GM19238 (cell line): ENCODE measurements around the gene PRICKLE3.

ENCODE experiments used
- DNase-seq: peaks from one replicate; pipeline ENCODE4 v3.0.0; 2011; ENCODE audit warnings: low spot score; ENCODE audit not compliant: insufficient read length

PRICKLE3 gene

DNA sequence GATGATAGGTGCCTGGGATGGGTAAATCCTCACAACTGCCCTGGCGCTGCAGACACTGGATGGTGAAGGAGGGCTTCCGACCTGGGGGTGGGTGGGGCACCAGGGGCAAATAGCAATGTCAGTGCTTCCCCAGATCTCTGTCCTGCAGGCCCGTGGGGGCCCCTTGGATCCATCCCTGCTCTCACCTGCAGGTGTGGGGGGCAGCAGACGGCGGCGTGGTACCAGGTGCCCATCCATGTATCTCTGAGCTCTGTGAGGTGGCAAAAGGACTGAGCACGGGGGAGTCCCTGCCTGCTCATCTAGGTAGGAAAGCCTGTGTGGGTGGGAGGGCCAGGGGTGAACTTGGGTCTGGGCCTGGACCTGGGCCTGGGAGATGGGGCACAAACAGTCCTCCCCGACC lies 20.4 kb upstream of the PRICKLE3 start:
- no peak for DNase-seq

DNA sequence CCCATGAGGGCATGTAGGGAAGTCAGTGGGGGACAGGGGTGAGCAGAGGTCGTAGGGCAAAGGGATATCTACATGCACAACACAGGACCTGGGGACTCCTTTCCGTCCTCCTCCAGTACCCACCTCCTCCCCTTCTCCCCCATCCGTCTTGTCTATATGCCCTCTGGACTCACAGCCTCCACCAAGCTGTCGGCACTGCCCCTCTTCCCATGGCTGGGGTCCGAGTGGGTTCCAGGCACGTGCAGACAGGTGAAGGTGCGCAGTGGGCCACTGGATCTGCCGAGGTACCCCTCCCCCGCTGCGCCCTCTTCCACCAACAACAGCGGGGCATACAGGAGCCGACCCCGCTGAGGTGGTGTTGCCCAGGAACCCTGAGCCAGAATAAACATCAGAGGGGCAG lies 19.3 kb upstream of the PRICKLE3 start:
- DNase-seq: no peak

DNA sequence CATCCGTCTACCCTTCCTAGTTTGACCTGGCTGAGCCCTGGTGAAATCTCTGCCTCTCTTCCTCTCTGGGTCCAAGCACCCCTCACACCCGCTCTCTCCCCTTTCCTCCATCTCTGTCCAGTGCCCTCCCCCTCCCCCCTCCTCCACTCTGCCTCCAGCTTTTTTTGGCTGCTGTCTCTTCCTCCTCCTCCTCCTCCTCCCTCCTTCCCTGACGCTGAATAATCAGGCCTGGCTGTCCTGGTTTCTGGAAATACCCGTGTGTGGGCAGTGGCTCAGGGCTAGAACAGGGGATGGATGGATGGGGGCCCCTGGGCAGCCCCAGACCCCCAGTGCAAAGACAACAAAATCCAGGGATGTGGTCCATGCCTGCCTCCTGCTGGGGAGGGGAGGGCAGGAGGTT lies 18.5 kb upstream of the PRICKLE3 start:
- DNase-seq: no peak

DNA sequence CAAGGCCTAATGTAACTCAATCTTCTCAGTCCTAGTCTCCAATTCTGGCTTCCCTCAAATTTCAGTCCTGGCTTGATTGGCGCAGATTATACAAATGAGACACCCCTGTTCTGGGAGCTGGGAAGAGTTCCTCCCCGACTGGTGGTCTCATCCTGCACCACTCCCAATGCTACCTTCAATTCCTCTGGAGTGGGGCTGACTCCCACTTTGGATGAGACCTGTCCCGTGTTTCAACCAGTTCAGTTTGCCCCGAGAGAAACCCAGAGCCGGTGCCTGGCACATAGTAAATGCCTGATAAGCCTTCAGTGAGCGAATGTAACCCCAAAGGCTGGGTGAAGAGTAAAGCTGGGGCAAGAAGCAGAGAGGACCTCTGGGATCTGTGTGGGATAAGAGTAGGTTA lies 17.8 kb upstream of the PRICKLE3 start:
- DNase-seq: no peak

- DNase-seq: no peak
These were observed 17.4 kb upstream of the PRICKLE3 start for GRCh38 chrX:49203536-49203935.

DNA sequence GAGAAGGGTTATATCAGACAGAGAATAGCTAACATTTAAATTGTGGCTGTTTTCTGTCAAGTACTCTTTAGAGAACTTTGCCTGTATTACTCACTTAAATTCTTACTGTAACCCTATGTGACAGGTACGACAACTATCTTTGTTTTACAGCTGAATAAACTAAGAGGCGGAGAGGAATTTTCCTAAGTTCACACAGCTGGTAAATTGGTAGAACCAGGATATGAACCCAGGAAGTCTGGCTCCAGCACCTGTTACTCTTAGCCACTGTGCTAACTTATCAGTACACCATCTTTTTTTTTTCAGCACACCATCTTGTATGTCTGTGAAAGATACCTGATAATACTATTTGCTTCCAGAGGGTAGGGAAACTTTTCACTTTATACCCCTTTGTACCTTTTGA lies 15.8 kb upstream of the PRICKLE3 start:
- no peak for DNase-seq

DNA sequence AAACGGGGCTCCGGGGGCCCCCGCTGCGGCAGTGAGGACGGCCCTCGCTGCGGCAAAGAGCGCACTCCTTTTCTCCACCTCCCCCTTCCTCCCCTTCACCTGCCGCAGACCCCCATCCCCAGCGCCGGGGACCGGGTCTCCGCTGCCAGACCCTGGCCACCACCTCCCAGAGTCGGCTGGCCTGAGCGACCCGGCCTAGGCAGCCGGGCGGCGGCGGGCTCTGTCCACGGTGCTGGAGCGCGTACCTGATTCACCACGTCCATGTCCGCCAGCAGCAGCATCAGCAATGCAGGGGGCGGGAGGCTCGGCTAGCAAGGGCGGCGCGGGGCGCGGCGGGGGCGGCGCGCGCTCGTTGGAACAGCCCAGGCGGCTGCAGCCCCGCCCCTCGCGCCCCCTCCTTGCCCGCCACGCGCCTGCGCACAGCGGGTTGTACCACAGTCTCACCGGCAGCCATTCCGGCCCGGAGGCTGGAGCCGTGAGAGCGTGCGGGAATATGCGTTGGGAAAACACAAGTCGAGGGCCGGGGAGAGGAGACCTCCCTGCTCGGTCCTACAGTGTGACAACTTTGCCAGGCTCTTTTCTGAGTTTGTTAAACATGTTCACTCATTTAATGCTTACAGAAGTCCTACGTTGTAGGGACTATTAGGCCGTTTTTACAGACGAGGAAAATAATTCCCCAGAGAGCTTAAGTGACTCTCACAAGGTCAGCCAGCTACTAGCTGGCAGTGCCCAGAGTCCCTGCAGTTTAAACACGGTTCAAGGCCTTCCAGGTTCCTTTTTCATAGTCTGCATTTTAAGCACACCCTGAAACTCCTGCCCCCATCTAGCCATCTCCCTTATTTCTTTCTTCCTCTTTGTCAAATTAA lies 14.0 kb upstream of the PRICKLE3 start, which contains the start of gene SYP:
TSS of gene SYP (minus strand) at position 288 of the 866 bp plus-strand sequence. CDS start at position 281, 7 bp downstream.
- DNase-seq: peak; percentile 82

GRCh38 chrX:49199315-49199595 lies 13.1 kb upstream of the PRICKLE3 start:
- no peak for DNase-seq

DNA sequence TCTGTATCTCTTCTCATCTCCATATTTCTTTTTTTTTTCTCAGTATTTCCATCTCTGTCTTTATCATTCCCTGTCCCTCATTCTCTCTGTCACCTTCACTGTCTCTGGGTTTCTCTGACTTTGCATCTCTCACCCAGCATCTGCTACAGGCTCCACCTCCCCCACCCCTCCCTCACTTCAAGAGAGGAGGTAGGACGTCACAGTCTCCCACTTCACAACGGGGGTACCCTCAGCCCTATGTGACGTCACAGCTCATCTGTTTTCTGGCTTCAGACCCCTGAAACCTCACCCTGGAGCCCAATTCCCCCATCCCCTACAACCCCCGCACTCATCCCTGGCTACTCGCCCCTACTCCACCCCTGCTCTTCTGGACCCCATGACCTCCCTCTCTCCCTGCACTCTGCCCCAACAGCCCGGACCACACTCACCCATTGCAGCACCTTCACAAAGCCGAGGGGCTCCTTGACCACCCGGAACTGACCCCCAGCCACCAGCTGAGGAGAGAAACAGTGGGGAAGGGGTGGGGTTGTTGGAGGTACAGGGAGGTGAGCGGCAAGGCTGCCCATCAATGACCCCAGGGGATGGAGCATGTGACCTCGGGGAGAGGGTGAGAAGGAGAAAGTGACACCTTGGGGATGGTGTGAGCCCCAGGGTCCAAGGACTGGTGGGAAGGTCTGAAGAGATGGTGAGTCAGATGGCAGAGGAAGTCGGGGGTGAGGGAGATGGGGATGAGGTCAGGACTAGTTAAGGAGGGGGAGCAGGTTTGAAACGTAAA lies 12.6 kb upstream of the PRICKLE3 start:
- DNase-seq: no peak

DNA sequence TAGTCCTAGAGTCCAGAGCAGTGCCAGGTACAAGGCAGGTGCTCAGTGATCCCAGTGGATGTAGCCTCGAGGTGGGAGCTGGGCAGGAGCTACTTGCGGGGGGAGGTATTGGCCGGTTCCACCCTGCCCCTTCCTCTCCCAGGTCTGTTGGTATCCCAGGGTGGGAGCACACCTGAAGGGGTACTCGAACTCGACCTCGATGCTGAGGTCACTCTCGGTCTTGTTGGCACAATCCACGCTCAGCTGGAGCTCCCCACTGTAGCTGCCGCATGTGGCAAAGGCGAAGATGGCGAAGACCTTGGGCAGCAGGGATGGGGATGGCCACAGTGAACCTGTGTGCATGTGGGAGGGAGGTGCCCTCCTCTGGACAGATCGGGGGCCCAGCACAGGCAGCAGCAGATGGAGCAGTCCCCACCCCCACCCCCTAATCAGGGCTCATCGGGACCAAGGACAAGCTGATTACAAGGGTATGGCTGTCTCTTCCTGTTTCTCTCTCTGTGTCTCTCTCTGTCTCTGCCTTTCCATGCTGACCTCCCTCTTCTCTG lies 11.4 kb upstream of the PRICKLE3 start:
- no peak for DNase-seq

GRCh38 chrX:49193542-49193964 lies 7.4 kb upstream of the PRICKLE3 start:
- no peak for DNase-seq

- DNase-seq: no peak
These were observed 6.7 kb upstream of the PRICKLE3 start for GRCh38 chrX:49192722-49193328.

- DNase-seq: no peak
These were observed 5.4 kb upstream of the PRICKLE3 start for GRCh38 chrX:49191574-49192011.

GRCh38 chrX:49190821-49191573 lies 4.8 kb upstream of the PRICKLE3 start:
- peak; percentile 72 for DNase-seq

GRCh38 chrX:49189606-49190005 lies 3.4 kb upstream of the PRICKLE3 start:
- no peak for DNase-seq

- no peak for DNase-seq
These were observed 2.4 kb upstream of the PRICKLE3 start for GRCh38 chrX:49188468-49189076.

- no peak for DNase-seq
These were observed 1.4 kb upstream of the PRICKLE3 start for GRCh38 chrX:49187526-49187925.

DNA sequence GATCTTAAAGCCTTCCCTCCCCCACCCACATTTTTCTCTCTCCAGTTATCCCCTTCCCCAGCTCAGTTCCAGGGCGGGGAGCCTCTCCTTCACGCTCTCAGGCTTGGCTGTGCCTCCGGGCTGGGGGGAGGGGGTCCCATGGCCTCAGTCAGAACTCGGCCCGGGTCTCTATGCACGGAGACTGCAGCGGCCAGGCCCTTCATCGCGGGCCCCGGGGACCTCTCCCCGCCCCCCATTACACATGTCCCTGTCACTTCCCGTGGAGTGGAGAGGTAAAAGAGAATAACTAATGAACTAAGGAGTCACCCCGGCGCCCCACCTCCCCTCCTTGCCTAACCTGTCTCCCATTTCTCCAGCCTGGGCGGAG lies 838 bp upstream of the PRICKLE3 start:
- DNase-seq: no peak

- DNase-seq: no peak
These were observed 1.6 kb downstream of the PRICKLE3 start for GRCh38 chrX:49184294-49185281.
